Activated T-helper 17 cell treated with anti-CD3 and anti-CD28 coated beads, Interleukin-2, amount 50 U/mL, for 72 hours (primary cell): ENCODE measurements around the gene C13orf42. TPM values are rescaled to one million over a fixed set of nuclear protein-coding genes. Genes with fewer than 3 reads are reported as not detected.

Source experiments
- ATAC-seq: fragments of 150-1000 bp; cut with Tn5 transposase; replicated peaks from 2 replicates; pipeline ENCODE4 v1.10.0; 2021; ENCODE audit warnings: mild to moderate bottlenecking, moderate library complexity
- H3K27ac Mint-ChIP-seq: one replicate; pipeline ENCODE4 v1.8.0; 2022; ENCODE audit warnings: mixed read lengths
- H3K27me3 Mint-ChIP-seq: one replicate; pipeline ENCODE4 v1.8.0; 2022; ENCODE audit warnings: mixed read lengths
- H3K36me3 Mint-ChIP-seq: one replicate; pipeline ENCODE4 v1.8.0; 2022; ENCODE audit warnings: low read depth, mild to moderate bottlenecking, mixed read lengths
- H3K4me1 Mint-ChIP-seq: one replicate; pipeline ENCODE4 v1.8.0; 2022; ENCODE audit warnings: mixed read lengths
- H3K4me3 Mint-ChIP-seq: one replicate; pipeline ENCODE4 v1.8.0; 2022; ENCODE audit warnings: mild to moderate bottlenecking, mixed read lengths
- H3K9me3 Mint-ChIP-seq: one replicate; pipeline ENCODE4 v1.8.0; 2022; ENCODE audit warnings: mixed read lengths
- total RNA-seq, 2 donors: library from RNA; stranded (reverse); gene quantifications; one replicate each; pipeline ENCODE4 v1.2.3, GENCODE V29; 2022

C13orf42 gene
- total RNA-seq, 2 donors from 2014 or later: not detected

DNA sequence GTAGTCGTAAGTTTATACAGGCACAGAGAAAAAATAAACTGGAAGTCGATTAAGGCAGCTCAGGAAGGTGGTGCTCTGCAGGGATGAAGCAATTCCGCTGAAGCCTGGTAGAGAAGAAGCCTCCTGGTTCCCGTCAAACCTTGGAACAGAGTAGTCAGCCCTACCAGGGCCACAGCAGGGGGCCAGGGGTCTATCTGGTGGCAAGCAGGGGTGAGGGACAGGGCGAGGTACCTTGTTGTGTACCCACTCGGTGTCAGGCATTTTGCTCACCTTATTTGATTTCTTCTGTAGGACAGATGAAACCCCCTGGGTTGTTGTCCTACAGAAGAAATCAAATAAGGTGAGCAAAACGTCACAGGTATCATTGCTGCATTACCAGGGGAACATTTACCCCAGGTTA, 70.6 kb downstream of the C13orf42 start:
- Mint-ChIP-seq H3K4me3 (no peak overlapping the region), H3K4me1 (no peaks in the 10 kb centered on the region), H3K27ac (no peak overlapping the region), H3K9me3 (no peaks in the 10 kb centered on the region), H3K27me3 (no peaks in the 10 kb centered on the region), H3K36me3 (no peaks in the 10 kb centered on the region)
- no peak for ATAC-seq

- Mint-ChIP-seq H3K27me3 (no peaks in the 10 kb centered on the region), H3K4me1 (no peaks in the 10 kb centered on the region), H3K4me3 (no peak overlapping the region), H3K36me3 (no peaks in the 10 kb centered on the region), H3K27ac (no peak overlapping the region), H3K9me3 (no peaks in the 10 kb centered on the region)
- no peak for ATAC-seq
Measured at GRCh38 chr13:51036418-51036817, 74.7 kb downstream of the C13orf42 start.

- no peak overlapping the region for H3K27ac Mint-ChIP-seq
- H3K4me1 Mint-ChIP-seq: no peaks in the 10 kb centered on the region
- no peak overlapping the region for H3K4me3 Mint-ChIP-seq
- ATAC-seq: no peak
- no peaks in the 10 kb centered on the region for H3K36me3 Mint-ChIP-seq
- no peaks in the 10 kb centered on the region for H3K9me3 Mint-ChIP-seq
- H3K27me3 Mint-ChIP-seq: no peaks in the 10 kb centered on the region
Measured at GRCh38 chr13:51035978-51036377, 75.1 kb downstream of the C13orf42 start.

DNA sequence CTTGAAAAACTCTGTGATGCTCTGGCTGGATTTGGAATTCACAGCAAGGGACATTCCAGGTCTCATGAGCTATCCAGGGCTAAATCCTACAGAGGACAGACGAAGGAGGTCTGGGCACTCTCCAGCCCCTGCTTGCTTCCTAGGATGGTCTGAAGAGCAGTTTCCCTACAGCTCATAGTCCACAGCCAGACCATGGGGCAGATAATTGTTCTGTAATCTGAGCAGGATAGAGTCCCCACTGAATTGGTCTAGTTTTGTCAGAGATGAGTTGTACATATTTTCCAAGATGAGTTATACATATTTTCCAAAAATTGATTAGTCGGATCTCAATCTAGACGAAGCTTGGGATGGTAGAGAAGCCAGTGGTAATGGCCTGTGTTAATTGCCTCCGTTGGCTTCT, 75.6 kb downstream of the C13orf42 start:
- no peak overlapping the region for H3K4me3 Mint-ChIP-seq
- H3K4me1 Mint-ChIP-seq: no peaks in the 10 kb centered on the region
- no peak overlapping the region for H3K27ac Mint-ChIP-seq
- H3K9me3 Mint-ChIP-seq: no peaks in the 10 kb centered on the region
- H3K27me3 Mint-ChIP-seq: no peaks in the 10 kb centered on the region
- ATAC-seq: no peak
- no peaks in the 10 kb centered on the region for H3K36me3 Mint-ChIP-seq

GRCh38 chr13:51034906-51035305, 76.2 kb downstream of the C13orf42 start:
- no peak for ATAC-seq

DNA sequence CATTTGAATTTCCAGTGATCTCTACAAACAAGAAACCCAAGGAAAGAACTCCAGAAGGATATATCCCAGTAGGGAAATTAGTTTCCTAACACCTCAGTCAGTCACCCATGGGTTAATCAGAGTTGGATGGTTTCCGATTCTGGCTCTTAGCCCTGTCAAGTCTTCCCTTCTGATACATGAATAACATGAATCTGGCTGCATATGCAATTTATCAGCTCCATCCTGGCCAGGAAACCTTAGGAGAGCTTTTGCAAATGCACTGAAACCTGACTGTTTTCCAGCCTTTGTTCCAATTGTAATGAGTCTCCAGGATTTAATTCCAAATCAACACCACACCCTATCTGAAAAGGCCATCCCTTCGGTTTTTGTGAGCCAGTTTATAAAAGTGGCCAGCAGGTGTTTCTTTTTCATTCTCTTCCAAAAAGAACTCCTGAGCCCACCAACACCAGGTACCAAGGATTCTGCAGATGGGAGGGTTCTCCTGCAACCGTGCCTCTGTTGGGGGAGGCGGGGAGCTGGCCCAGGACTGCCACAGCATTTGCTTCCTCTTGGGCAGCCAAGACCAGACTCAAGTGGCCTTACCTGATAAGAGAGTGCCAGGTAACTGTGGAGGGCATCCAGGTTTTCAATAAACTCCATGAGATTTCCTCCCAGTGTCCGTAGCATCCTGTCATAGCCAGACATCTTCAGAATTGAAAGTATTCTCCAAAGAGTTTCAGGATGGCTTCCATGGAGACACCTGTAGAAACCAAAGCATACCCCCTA, 77.5 kb downstream of the C13orf42 start:
- no peak overlapping the region for H3K4me3 Mint-ChIP-seq
- no peak overlapping the region for H3K27ac Mint-ChIP-seq
- H3K9me3 Mint-ChIP-seq: no peaks in the 10 kb centered on the region
- H3K27me3 Mint-ChIP-seq: peaks cover 4% of the 10 kb centered on the region
- no peaks in the 10 kb centered on the region for H3K36me3 Mint-ChIP-seq
- no peak for ATAC-seq
- H3K4me1 Mint-ChIP-seq: no peaks in the 10 kb centered on the region

More at GRCh38 chr13:51034906-51035305, 76.2 kb downstream of the C13orf42 start:
- H3K27me3 Mint-ChIP-seq: no peaks in the 10 kb centered on the region
- H3K4me3 Mint-ChIP-seq: no peak overlapping the region
- H3K36me3 Mint-ChIP-seq: no peaks in the 10 kb centered on the region
- no peak overlapping the region for H3K27ac Mint-ChIP-seq
- no peaks in the 10 kb centered on the region for H3K9me3 Mint-ChIP-seq
- H3K4me1 Mint-ChIP-seq: no peaks in the 10 kb centered on the region

- no peaks in the 10 kb centered on the region for H3K36me3 Mint-ChIP-seq
- ATAC-seq: no peak
- H3K4me1 Mint-ChIP-seq: no peaks in the 10 kb centered on the region
- H3K4me3 Mint-ChIP-seq: no peak overlapping the region
- H3K9me3 Mint-ChIP-seq: no peaks in the 10 kb centered on the region
- peaks cover 4% of the 10 kb centered on the region for H3K27me3 Mint-ChIP-seq
- no peak overlapping the region for H3K27ac Mint-ChIP-seq
Measured at GRCh38 chr13:51032831-51033230, 78.2 kb downstream of the C13orf42 start.

Other genes with a start within 250 kb of the C13orf42 start
- gene RNASEH2B, start 201.5 kb downstream of the C13orf42 start, total RNA-seq: 10 to 100 TPM; 29.8 to 58.7 TPM
- gene FAM124A, start 111.1 kb upstream of the C13orf42 start, total RNA-seq: 1 to 10 TPM in 1 of 2 donors, under 1 TPM in 1; 0.43 to 1.2 TPM
- not detected for gene SERPINE3, start 228.4 kb upstream of the C13orf42 start, total RNA-seq